Measurements from ENCODE around the gene XXYLT1.

GRCh38 chr3:195058336-195059005 is 212.5 kb downstream of the XXYLT1 start:
- no peak for TF ChIP-seq POLR2A (IDR thresholded peaks at IDR 0.05)
- TF ChIP-seq, protein P1, sequence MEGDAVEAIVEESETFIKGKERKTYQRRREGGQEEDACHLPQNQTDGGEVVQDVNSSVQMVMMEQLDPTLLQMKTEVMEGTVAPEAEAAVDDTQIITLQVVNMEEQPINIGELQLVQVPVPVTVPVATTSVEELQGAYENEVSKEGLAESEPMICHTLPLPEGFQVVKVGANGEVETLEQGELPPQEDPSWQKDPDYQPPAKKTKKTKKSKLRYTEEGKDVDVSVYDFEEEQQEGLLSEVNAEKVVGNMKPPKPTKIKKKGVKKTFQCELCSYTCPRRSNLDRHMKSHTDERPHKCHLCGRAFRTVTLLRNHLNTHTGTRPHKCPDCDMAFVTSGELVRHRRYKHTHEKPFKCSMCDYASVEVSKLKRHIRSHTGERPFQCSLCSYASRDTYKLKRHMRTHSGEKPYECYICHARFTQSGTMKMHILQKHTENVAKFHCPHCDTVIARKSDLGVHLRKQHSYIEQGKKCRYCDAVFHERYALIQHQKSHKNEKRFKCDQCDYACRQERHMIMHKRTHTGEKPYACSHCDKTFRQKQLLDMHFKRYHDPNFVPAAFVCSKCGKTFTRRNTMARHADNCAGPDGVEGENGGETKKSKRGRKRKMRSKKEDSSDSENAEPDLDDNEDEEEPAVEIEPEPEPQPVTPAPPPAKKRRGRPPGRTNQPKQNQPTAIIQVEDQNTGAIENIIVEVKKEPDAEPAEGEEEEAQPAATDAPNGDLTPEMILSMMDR (IDR thresholded peaks at IDR 0.05) = no peak
